HK-2 (cell line): Measurements from ENCODE around the gene NANOS2.
A peak's percentile ranks its signal among the peaks of the same experiment; 100 is the strongest.

Experiments used
- DNase-seq: peaks from one replicate; pipeline ENCODE4 v3.0.0-alpha.2; 2018; ENCODE audit not compliant: unreplicated experiment

NANOS2 gene

GRCh38 chr19:45929247-45929646 is 14.7 kb upstream of the NANOS2 start:
- DNase-seq: no peak

GRCh38 chr19:45927565-45928261 is 13.1 kb upstream of the NANOS2 start:
- DNase-seq: peak; percentile 90

- DNase-seq: no peak
Measured at GRCh38 chr19:45924891-45925447, 10.4 kb upstream of the NANOS2 start.

- no peak for DNase-seq
Measured at GRCh38 chr19:45922281-45922680, 7.7 kb upstream of the NANOS2 start.

- DNase-seq: no peak
Measured at GRCh38 chr19:45920458-45920857, 5.9 kb upstream of the NANOS2 start.

- no peak for DNase-seq
Measured at GRCh38 chr19:45919678-45920077, 5.1 kb upstream of the NANOS2 start.

GRCh38 chr19:45918721-45919120 is 4.1 kb upstream of the NANOS2 start:
- DNase-seq: no peak

- DNase-seq: no peak
Measured at GRCh38 chr19:45917421-45918091, 3.0 kb upstream of the NANOS2 start.

- no peak for DNase-seq
Measured at GRCh38 chr19:45911291-45911690, 3.3 kb downstream of the NANOS2 start.

- DNase-seq: no peak
Measured at GRCh38 chr19:45908956-45909355, 5.6 kb downstream of the NANOS2 start.

- DNase-seq: no peak
Measured at GRCh38 chr19:45906221-45906620, 8.4 kb downstream of the NANOS2 start.

- no peak for DNase-seq
Measured at GRCh38 chr19:45905011-45905410, 9.6 kb downstream of the NANOS2 start.

- DNase-seq: peak; percentile 99
Measured at GRCh38 chr19:45902651-45903625, 11.6 kb downstream of the NANOS2 start.

- no peak for DNase-seq
Measured at GRCh38 chr19:45901912-45902650, 12.5 kb downstream of the NANOS2 start, which contains the start of gene MYPOP. Gene MYPOP, minus strand, starts transcription at chr19:45902613. Its CDS starts 840 bp downstream, at chr19:45901773.

- DNase-seq: no peak
Measured at GRCh38 chr19:45901432-45901911, 13.1 kb downstream of the NANOS2 start.

- DNase-seq: no peak
Measured at GRCh38 chr19:45900738-45901431, 13.7 kb downstream of the NANOS2 start.

- no peak for DNase-seq
Measured at GRCh38 chr19:45899919-45900589, 14.5 kb downstream of the NANOS2 start.

GRCh38 chr19:45899253-45899652 is 15.3 kb downstream of the NANOS2 start:
- DNase-seq: no peak

GRCh38 chr19:45897261-45897812 is 17.2 kb downstream of the NANOS2 start:
- DNase-seq: no peak
